Right lobe of liver (tissue), 6 donors: ENCODE data around the gene CALML5. TPM values are rescaled to one million over a fixed set of nuclear protein-coding genes. Genes with fewer than 3 reads are reported as not detected.

Experiments
- ATAC-seq, 4 donors: fragments of 200-7000 bp; cut with Tn5 transposase; one replicate each; pipeline ENCODE4 v1.9.1; 2020; ENCODE audit warnings: mild to moderate bottlenecking in 4 of 4, moderate library complexity in 4 of 4
- DNase-seq, 3 donors: peaks; one replicate each; pipeline ENCODE4 v3.0.0-alpha.2; 2020
- H3K27ac ChIP-seq, 3 donors: fragments of 200-600 bp; one replicate each; pipeline ENCODE4 v1.8.0; 2022
- H3K27me3 ChIP-seq, 2 donors: fragments of 200-600 bp; one replicate each; pipeline ENCODE4 v1.8.0; 2022
- H3K36me3 ChIP-seq, 4 donors: fragments of 200-600 bp; sonication (generic) in 1 of 4; one replicate each; pipeline versions ENCODE4 v1.5.1 to v1.8.0; 2017 to 2022; ENCODE audit warnings: control low read depth in 1 of 4
- H3K4me1 ChIP-seq, 4 donors: fragments of 200-600 bp; sonication (generic) in 1 of 4; one replicate each; pipeline versions ENCODE4 v1.5.1 to v1.8.0; 2017 to 2022; ENCODE audit warnings: control low read depth in 1 of 4
- H3K4me3 ChIP-seq, 3 donors: fragments of 200-600 bp; one replicate each; pipeline ENCODE4 v1.8.0; 2022
- H3K9me3 ChIP-seq, 4 donors: fragments of 200-600 bp; sonication (generic) in 1 of 4; one replicate each; pipeline versions ENCODE4 v1.5.1 to v1.8.0; 2017 to 2022; ENCODE audit warnings: control low read depth in 1 of 4
- POLR2A ChIP-seq: fragments of 450-650 bp; IDR thresholded peaks from one replicate; pipeline ENCODE4 v1.6.1; 2017; ENCODE audit warnings: antibody characterized with exemption, mild to moderate bottlenecking
- WGBS: methylation state at CpG from one replicate; pipeline ENCODE4 v1.1.6; 2018; ENCODE audit warnings: low coverage, low lambda C conversion rate; ENCODE audit not compliant: insufficient coverage; ENCODE audit errors: missing lambda C conversion rate; 5-methylcytosine and 5-hydroxymethylcytosine counted together
- intact Hi-C, 2 donors: fragments of 100-400 bp; cut with DNase I; formaldehyde crosslinking; loops; one replicate each; pipeline versions ENCODE4 v1.11.2 to v1.14.1; 2022
- total RNA-seq, 6 experiments: library from RNA; depleted of rRNA in 2 of 6; stranded (reverse); fragments of >200 nt in 2 of 6; fragmentation: NEBNext Ultra II Directional in 3 of 6; extraction: Animal tissue kit (Norgen Biotek cat#: 25700) in 3 of 6; gene quantifications; one replicate each; pipeline versions ENCODE4 v1.1.0 to v1.2.4, GENCODE V29; 2016 to 2023
- TF ChIP-seq, protein P1 (sequence below), 4 donors: fragments of 200-600 bp in 3 of 4; fragments of 450-650 bp in 1 of 4; IDR thresholded peaks; one replicate each; pipeline versions ENCODE4 v1.5.1 to v1.8.0; 2016 to 2022; ENCODE audit warnings: antibody characterized with exemption in 4 of 4, mild to moderate bottlenecking in 2 of 4
- donor health status: DM: no; HTN: yes; CAD: no.
- donor health status: DM: no; HTN: no; CAD: no.
- donor health status: DM: no; HTN: no; CAD: no.
- donor health status: DM: no; HTN: yes; CAD: no.
- donor health status: DM: no; HTN: yes; CAD: no.

Gene CALML5
- total RNA-seq, 6 experiments from 2014 or later = not detected

DNA sequence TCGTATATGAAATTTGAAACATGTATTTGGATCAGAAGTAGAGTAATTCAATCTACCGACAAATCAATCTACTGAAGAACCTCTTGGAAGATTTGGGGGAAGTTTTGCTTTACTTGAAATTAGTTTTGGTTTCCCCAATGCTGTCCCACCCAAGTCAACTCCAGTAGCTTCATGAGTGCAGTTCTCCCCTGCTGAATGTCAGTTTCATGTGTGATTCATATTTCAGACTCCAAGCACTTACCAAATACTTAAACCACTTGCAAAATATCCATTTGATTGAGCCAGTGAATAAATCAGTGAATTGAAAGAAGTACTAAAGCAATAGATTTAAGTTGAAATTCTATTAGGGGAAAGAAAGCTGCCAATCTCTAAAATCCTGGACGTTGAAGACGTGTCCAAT lies 9.3 kb downstream of the CALML5 start:
- intact Hi-C loops = no loop called here
- ATAC-seq = no peak
- Histone ChIP-seq H3K27ac (no peak overlapping the region), H3K4me3 (no peak overlapping the region), H3K4me1 (no peaks in the 10 kb centered on the region), H3K27me3 (no peaks in the 10 kb centered on the region), H3K9me3 (no peaks in the 10 kb centered on the region), H3K36me3 (no peaks in the 10 kb centered on the region)
- no peak for DNase-seq
- TF ChIP-seq, protein P1, sequence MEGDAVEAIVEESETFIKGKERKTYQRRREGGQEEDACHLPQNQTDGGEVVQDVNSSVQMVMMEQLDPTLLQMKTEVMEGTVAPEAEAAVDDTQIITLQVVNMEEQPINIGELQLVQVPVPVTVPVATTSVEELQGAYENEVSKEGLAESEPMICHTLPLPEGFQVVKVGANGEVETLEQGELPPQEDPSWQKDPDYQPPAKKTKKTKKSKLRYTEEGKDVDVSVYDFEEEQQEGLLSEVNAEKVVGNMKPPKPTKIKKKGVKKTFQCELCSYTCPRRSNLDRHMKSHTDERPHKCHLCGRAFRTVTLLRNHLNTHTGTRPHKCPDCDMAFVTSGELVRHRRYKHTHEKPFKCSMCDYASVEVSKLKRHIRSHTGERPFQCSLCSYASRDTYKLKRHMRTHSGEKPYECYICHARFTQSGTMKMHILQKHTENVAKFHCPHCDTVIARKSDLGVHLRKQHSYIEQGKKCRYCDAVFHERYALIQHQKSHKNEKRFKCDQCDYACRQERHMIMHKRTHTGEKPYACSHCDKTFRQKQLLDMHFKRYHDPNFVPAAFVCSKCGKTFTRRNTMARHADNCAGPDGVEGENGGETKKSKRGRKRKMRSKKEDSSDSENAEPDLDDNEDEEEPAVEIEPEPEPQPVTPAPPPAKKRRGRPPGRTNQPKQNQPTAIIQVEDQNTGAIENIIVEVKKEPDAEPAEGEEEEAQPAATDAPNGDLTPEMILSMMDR (IDR thresholded peaks at IDR 0.05) = no peak
- no peak for TF ChIP-seq POLR2A
- 92% methylated on average over 4 of the region's 4 CpGs for WGBS

DNA sequence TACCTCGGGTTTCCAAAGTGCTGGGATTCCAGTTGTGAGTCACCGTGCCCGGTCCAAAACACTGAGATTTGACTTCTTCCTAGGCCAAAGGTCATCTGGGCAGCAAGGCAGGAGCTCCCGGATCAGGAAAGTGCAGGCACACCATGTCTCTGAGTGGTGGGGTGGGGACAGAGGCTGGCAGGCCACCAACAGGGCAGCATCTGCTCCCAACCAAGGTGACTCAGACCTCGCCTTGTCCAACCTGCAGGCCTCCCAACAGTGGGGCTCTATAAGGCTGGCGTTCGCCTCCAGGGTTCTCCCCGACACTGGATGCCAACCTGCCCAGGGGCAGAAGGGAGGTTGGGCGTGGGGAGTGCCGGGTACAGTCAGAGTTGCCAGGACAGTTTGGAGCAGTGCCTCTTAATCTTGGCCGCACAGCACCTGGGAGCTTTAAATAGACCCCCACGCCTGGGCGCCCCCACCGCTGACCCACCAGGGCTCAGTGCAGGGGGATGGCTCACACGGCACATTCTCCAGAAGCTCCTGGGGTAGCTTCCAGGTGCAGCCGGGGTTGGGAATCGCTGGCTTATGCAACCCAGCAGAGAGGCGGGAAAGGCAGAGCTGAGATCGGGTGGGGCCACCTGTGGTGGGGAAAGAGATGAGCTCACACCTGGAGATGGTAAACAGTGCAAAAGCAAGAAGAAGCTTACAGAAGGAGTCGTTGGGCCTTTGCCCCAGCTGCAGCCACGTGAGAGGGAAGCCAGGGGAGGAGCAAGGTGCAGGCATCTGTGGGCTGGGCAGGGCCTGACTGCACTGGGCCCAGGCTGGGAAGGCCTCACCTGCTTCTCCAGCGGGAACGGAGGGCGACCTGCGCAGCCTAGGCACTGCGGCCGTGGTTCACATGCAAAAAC lies 10.9 kb downstream of the CALML5 start:
- H3K27me3 ChIP-seq = no peaks in the 10 kb centered on the region
- intact Hi-C loops = no loop called here
- no peaks in the 10 kb centered on the region for H3K36me3 ChIP-seq
- DNase-seq (peak in 1 of 3 donors; percentile 44), ATAC-seq (peak in 3 of 4 donors; percentile 41 to 85 (median 45))
- TF ChIP-seq POLR2A = no peak
- TF ChIP-seq, protein P1 (IDR thresholded peaks at IDR 0.05) = no peak
- 79% methylated on average over 10 of the region's 27 CpGs for WGBS
- no peaks in the 10 kb centered on the region for H3K9me3 ChIP-seq
- H3K4me1 ChIP-seq = no peaks in the 10 kb centered on the region
- no peak overlapping the region for H3K27ac ChIP-seq
- H3K4me3 ChIP-seq = no peak overlapping the region

DNA sequence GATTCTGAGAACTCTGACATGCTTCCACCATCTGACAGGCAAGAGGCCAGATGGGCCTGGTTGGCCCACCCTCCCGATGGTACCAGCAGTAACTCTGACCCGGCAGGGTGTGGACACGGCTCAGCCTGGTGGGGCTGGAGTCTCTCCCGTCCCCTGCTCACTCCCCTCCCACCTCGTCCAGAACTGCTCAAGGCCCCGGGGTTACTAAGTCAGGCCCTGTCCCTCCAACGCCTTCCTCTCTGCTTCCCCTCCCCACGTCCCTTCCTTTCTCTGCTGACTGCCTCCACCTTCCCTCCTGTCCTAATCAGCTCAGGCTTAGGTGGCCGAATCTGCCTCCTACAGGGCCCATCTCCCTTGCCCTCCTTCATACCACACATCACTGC lies 12.5 kb downstream of the CALML5 start:
- Histone ChIP-seq H3K36me3 (no peaks in the 10 kb centered on the region), H3K27ac (no peak overlapping the region), H3K4me3 (no peak overlapping the region), H3K9me3 (no peaks in the 10 kb centered on the region), H3K27me3 (no peaks in the 10 kb centered on the region), H3K4me1 (no peaks in the 10 kb centered on the region)
- no peak for TF ChIP-seq POLR2A
- TF ChIP-seq, protein P1 (IDR thresholded peaks at IDR 0.05) = no peak
- 66% methylated on average over 3 of the region's 9 CpGs for WGBS
- intact Hi-C loops = no loop called here
- ATAC-seq (peak in 1 of 4 donors; percentile 22), DNase-seq (peak in 1 of 3 donors; percentile 36)

DNA sequence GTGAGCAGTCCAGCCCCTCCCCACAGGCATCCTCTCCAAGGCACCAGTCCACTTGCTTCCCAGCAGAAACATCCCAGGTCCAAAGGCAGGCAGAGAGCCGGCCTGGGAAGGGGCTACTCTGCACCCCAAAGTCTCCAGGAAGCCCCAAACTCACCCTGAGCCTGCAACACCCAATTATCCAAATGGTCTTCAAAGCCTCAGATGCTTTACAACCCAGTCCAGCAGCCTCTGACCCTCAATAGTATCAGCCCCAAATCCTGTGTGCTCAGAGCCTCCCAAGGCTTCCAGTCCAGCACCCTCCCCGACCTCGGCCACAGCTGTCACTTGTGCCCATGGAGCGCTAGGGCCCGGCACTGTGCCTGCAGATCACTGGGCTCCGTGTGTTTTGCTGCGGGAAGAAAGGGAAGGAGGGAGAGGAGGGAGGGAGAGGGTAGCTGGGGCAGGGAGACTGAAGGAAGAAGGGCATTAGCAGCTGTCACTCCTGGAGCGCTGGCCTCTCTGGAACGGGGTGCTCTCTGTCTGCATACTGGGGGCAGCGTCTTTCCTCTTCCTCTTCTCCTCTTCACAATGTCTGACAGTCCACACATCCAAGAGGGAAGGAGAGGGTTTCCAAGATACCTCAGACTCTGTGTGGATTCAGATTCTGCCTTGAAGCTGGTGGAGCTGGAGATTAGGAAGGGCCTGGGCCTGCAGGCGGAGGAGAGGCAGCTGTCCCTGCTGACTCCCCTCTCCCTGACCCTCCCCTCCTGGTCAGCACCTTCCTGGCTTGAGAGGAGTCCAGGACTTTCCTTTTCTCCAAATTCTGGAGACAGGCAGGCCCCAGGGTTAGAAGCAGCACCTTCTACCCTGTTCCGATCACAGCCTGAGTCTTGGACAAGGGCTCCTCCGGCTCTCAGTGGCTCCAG lies 13.2 kb downstream of the CALML5 start:
- no peak for ATAC-seq
- DNase-seq = peak in 1 of 3 donors; percentile 14
- Histone ChIP-seq H3K4me1 (no peaks in the 10 kb centered on the region), H3K4me3 (no peak overlapping the region), H3K36me3 (no peaks in the 10 kb centered on the region), H3K27me3 (no peaks in the 10 kb centered on the region), H3K9me3 (no peaks in the 10 kb centered on the region), H3K27ac (no peak overlapping the region)
- intact Hi-C loops = no loop called here
- no peak for TF ChIP-seq POLR2A
- TF ChIP-seq, protein P1 (IDR thresholded peaks at IDR 0.05) = no peak
- WGBS = 81% methylated on average over 7 of the region's 13 CpGs
